Activated CD8-positive, alpha-beta memory T cell treated with anti-CD3 and anti-CD28 coated beads, Interleukin-2, amount 10 ng/mL, durations not matched to agents 7 days and 5 days (primary cell): ENCODE results near the gene APC2. TPM values are rescaled to one million over a fixed set of nuclear protein-coding genes. Genes with fewer than 3 reads are reported as not detected.
A peak's percentile ranks its signal among the peaks of the same experiment; 100 is the strongest.
"Not testable (repeated sequence)": the region's sequence is repeated elsewhere in the genome, so short reads cannot be mapped to it uniquely, and the experiment has no call there.

Experiments used
- ATAC-seq: fragments of 150-1000 bp; cut with Tn5 transposase; one replicate; pipeline ENCODE4 v1.10.0; 2021; ENCODE audit warnings: moderate library complexity
- CTCF ChIA-PET: fragments of 350-600 bp; sonication (Branson Sonifier 250); formaldehyde crosslinking; loops from one replicate; lab custom pipeline; 2021; ENCODE audit warnings: antibody characterized with exemption; lab: Charles Lee
- DNase-seq: peaks from one replicate; pipeline ENCODE4 v3.0.0-alpha.2; 2020
- H3K27ac Mint-ChIP-seq: one replicate; pipeline ENCODE4 v1.8.0; 2021; ENCODE audit warnings: mild to moderate bottlenecking, mixed read lengths
- H3K27me3 Mint-ChIP-seq: one replicate; pipeline ENCODE4 v1.8.0; 2021; ENCODE audit warnings: mixed read lengths
- H3K36me3 Mint-ChIP-seq: one replicate; pipeline ENCODE4 v1.8.0; 2021; ENCODE audit warnings: mild to moderate bottlenecking, mixed read lengths
- H3K4me1 Mint-ChIP-seq: one replicate; pipeline ENCODE4 v1.8.0; 2021; ENCODE audit warnings: mixed read lengths
- H3K4me3 Mint-ChIP-seq: one replicate; pipeline ENCODE4 v1.8.0; 2021; ENCODE audit warnings: mild to moderate bottlenecking, moderate library complexity, mixed read lengths
- H3K9me3 Mint-ChIP-seq: one replicate; pipeline ENCODE4 v1.8.0; 2022; ENCODE audit warnings: low read depth, mixed read lengths
- total RNA-seq, 2 experiments: library from RNA; stranded (reverse); gene quantifications; one replicate each; pipeline ENCODE4 v1.2.3, GENCODE V29; 2021

Gene APC2
- total RNA-seq, 2 experiments from 2014 or later, result 0.03 to 0.12 TPM

GRCh38 chr19:1471010-1471514, 21.1 kb downstream of the APC2 start:
- CTCF ChIA-PET, result interaction anchor here (1.1 to 1.5 kb wide), 4 partner anchors 18 to 75 kb away, joined by 3 to 5 read pairs (median 4); no protein-coding TSS in a partner anchor
- no peak for DNase-seq
- no peak overlapping the region for H3K4me3 Mint-ChIP-seq
- H3K36me3 Mint-ChIP-seq, result no peaks in the 10 kb centered on the region
- peaks cover 6% of the 10 kb centered on the region for H3K4me1 Mint-ChIP-seq
- peak; percentile 37 for ATAC-seq
- peaks cover 10% of the 10 kb centered on the region for H3K27me3 Mint-ChIP-seq
- no peak overlapping the region for H3K27ac Mint-ChIP-seq
- H3K9me3 Mint-ChIP-seq, result no peaks in the 10 kb centered on the region

- CTCF ChIA-PET, result interaction anchor here (1.1 to 1.5 kb wide), 4 partner anchors 18 to 74 kb away, joined by 3 to 5 read pairs (median 4); no protein-coding TSS in a partner anchor
Observed at GRCh38 chr19:1471515-1472160, 21.7 kb downstream of the APC2 start.

GRCh38 chr19:1472231-1473084, 22.5 kb downstream of the APC2 start:
- no peaks in the 10 kb centered on the region for H3K9me3 Mint-ChIP-seq
- CTCF ChIA-PET, result interaction anchor here (1.2 to 1.5 kb wide), 2 partner anchors 26 to 73 kb away, joined by 3 to 4 read pairs; no protein-coding TSS in a partner anchor
- H3K27ac Mint-ChIP-seq, result no peak overlapping the region
- no peaks in the 10 kb centered on the region for H3K36me3 Mint-ChIP-seq
- ATAC-seq (no peak), DNase-seq (no peak)
- no peak overlapping the region for H3K4me3 Mint-ChIP-seq
- H3K4me1 Mint-ChIP-seq, result peaks cover 11% of the 10 kb centered on the region
- peaks cover 10% of the 10 kb centered on the region for H3K27me3 Mint-ChIP-seq

More at GRCh38 chr19:1471515-1472160, 21.7 kb downstream of the APC2 start:
- no peak overlapping the region for H3K27ac Mint-ChIP-seq
- ATAC-seq (no peak), DNase-seq (no peak)
- peaks cover 6% of the 10 kb centered on the region for H3K4me1 Mint-ChIP-seq
- peaks cover 10% of the 10 kb centered on the region for H3K27me3 Mint-ChIP-seq
- no peak overlapping the region for H3K4me3 Mint-ChIP-seq
- no peaks in the 10 kb centered on the region for H3K36me3 Mint-ChIP-seq
- H3K9me3 Mint-ChIP-seq, result no peaks in the 10 kb centered on the region

GRCh38 chr19:1473085-1473851, 23.3 kb downstream of the APC2 start:
- CTCF ChIA-PET, result interaction anchor here (1.1 kb wide), 1 partner anchor 28 kb away, joined by 4 read pairs; no protein-coding TSS in a partner anchor
- H3K4me3 Mint-ChIP-seq, result no peak overlapping the region
- DNase-seq (no peak), ATAC-seq (no peak)
- H3K27ac Mint-ChIP-seq, result no peak overlapping the region
- H3K4me1 Mint-ChIP-seq, result peaks cover 15% of the 10 kb centered on the region
- H3K9me3 Mint-ChIP-seq, result no peaks in the 10 kb centered on the region
- H3K27me3 Mint-ChIP-seq, result peaks cover 10% of the 10 kb centered on the region
- no peaks in the 10 kb centered on the region for H3K36me3 Mint-ChIP-seq

- peaks cover 19% of the 10 kb centered on the region for H3K4me1 Mint-ChIP-seq
- H3K9me3 Mint-ChIP-seq, result no peaks in the 10 kb centered on the region
- CTCF ChIA-PET, result interaction anchor here (1.1 kb wide), 1 partner anchor 29 kb away, joined by 4 read pairs; no protein-coding TSS in a partner anchor
- peaks cover 10% of the 10 kb centered on the region for H3K27me3 Mint-ChIP-seq
- DNase-seq, result no peak
- no peak overlapping the region for H3K4me3 Mint-ChIP-seq
- peaks cover 2% of the 10 kb centered on the region for H3K36me3 Mint-ChIP-seq
- ATAC-seq, result no peak
- H3K27ac Mint-ChIP-seq, result no peak overlapping the region
Observed at GRCh38 chr19:1474011-1474764, 24.3 kb downstream of the APC2 start.

GRCh38 chr19:1474765-1475351, 24.9 kb downstream of the APC2 start:
- H3K36me3 Mint-ChIP-seq, result peaks cover 2% of the 10 kb centered on the region
- CTCF ChIA-PET, result no interaction called here
- DNase-seq (no peak), ATAC-seq (no peak)
- no peak overlapping the region for H3K4me3 Mint-ChIP-seq
- H3K9me3 Mint-ChIP-seq, result no peaks in the 10 kb centered on the region
- H3K27ac Mint-ChIP-seq, result no peak overlapping the region
- peaks cover 10% of the 10 kb centered on the region for H3K27me3 Mint-ChIP-seq
- peaks cover 23% of the 10 kb centered on the region for H3K4me1 Mint-ChIP-seq

- H3K27me3 Mint-ChIP-seq, result peaks cover 6% of the 10 kb centered on the region
- H3K4me3 Mint-ChIP-seq, result no peak overlapping the region
- H3K36me3 Mint-ChIP-seq, result peaks cover 2% of the 10 kb centered on the region
- DNase-seq, result no peak
- no peak for ATAC-seq
- CTCF ChIA-PET, result no interaction called here
- H3K27ac Mint-ChIP-seq, result no peak overlapping the region
- H3K4me1 Mint-ChIP-seq, result peaks cover 20% of the 10 kb centered on the region
- H3K9me3 Mint-ChIP-seq, result no peaks in the 10 kb centered on the region
Observed at GRCh38 chr19:1475751-1476437, 26.0 kb downstream of the APC2 start.

GRCh38 chr19:1477056-1477455, 27.1 kb downstream of the APC2 start:
- H3K27ac Mint-ChIP-seq, ATAC-seq: not testable (repeated sequence)
- CTCF ChIA-PET, result interaction anchor here (1.3 kb wide), 1 partner anchor 11 kb away, joined by 5 read pairs; no protein-coding TSS in a partner anchor

GRCh38 chr19:1478934-1479707, 29.2 kb downstream of the APC2 start, which contains the start of gene C19orf25:
Gene C19orf25, minus strand, starts transcription at chr19:1479215. Its CDS starts 312 bp downstream, at chr19:1478903.
- CTCF ChIA-PET, result interaction anchor here (0.9 kb wide), 1 partner anchor 11 kb away, joined by 3 read pairs; the partner anchor contains the start of gene PCSK4
- H3K4me3 Mint-ChIP-seq, result peak within 1 kb of the TSS; percentile 87
- peak within 1 kb of the TSS; percentile 91 for H3K27ac Mint-ChIP-seq
- DNase-seq (peak; percentile 97), ATAC-seq (peak; percentile 96)
- H3K9me3 Mint-ChIP-seq, result no peaks in the 10 kb centered on the region
- H3K27me3 Mint-ChIP-seq, result no peaks in the 10 kb centered on the region
- H3K4me1 Mint-ChIP-seq, result peaks cover 17% of the 10 kb centered on the region
- peaks cover 2% of the 10 kb centered on the region for H3K36me3 Mint-ChIP-seq

More at GRCh38 chr19:1477056-1477455, 27.1 kb downstream of the APC2 start:
- H3K9me3 Mint-ChIP-seq, DNase-seq, H3K4me3 Mint-ChIP-seq, H3K36me3 Mint-ChIP-seq, H3K27me3 Mint-ChIP-seq: not testable (repeated sequence)
- peaks cover 17% of the 10 kb centered on the region for H3K4me1 Mint-ChIP-seq

GRCh38 chr19:1481224-1481892, 31.4 kb downstream of the APC2 start:
- no peak for DNase-seq
- Mint-ChIP-seq H3K27me3 (no peaks in the 10 kb centered on the region), H3K9me3 (no peaks in the 10 kb centered on the region), H3K27ac (no peak overlapping the region), H3K36me3 (peaks cover 2% of the 10 kb centered on the region), H3K4me1 (peaks cover 17% of the 10 kb centered on the region), H3K4me3 (no peak overlapping the region)
- CTCF ChIA-PET, result no interaction called here
- ATAC-seq, result no peak
